Measurements from ENCODE around the gene ARID1B. TPM values are rescaled to one million over a fixed set of nuclear protein-coding genes. Genes with fewer than 3 reads are reported as not detected.

ARID1B gene
- total RNA-seq, 1 experiment from 2014 or later = 35.6 TPM

DNA sequence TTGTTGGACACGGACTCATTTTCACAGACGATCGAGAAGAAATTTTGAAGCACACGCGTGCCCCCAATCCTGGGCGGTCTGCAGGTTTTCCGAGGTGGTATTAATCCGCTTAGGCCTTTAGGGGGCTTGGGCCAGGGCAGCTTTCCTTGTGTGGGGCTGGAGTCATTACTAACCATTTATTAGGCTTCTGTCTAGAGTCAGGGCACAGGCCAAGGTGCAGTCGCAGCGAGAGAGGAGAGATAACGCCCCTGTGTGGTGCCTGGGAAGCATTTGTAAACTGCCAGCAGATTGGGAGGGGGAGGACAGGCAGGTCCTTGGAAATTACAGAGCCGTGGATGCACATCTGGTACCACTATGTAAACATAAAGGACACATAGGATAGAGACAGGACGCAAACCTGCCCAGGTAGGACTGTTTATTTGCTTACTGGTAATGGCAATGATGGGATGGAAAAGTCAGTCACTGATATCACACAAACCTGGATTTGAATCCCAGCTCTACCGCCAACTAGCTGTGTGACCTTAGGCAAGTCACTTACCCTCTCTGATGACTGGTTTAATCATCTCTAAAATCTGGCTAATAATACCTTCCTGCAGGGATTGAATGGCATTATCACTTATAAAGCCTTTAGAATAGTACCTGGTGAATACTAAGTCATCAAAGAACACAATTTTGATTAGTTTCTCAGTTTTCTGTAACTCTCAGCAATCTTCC, 469.8 kb downstream of the ARID1B start:
- Histone ChIP-seq H3K4me2 (ENCODE audit: low read length) (no peak overlapping the region), H3K9me3 (ENCODE audit: control insufficient read depth in 1 of 2, insufficient read depth in 1 of 2, low read depth in 1 of 2, low read length in 2 of 2) (no peaks in the 10 kb centered on the region), H4K20me1 (ENCODE audit: insufficient read depth) (no peaks in the 10 kb centered on the region), H3K4me3 (replicated peaks in 1 of 2; ENCODE audit: low read depth in 1 of 2, low read length in 2 of 2) (no peak overlapping the region), H3K4me1 (ENCODE audit: control insufficient read depth in 1 of 2, insufficient read depth in 2 of 2, low read length in 2 of 2) (no peaks in the 10 kb centered on the region), H3K79me2 (ENCODE audit: insufficient read depth, low read length) (no peaks in the 10 kb centered on the region), H3K9me2 (ENCODE audit: insufficient read depth) (no peaks in the 10 kb centered on the region), H2AFZ (ENCODE audit: low read depth, low read length, poor library complexity, severe bottlenecking) (no peak overlapping the region), H3K36me3 (ENCODE audit: control insufficient read depth in 1 of 2, insufficient read depth in 2 of 2, low read length in 2 of 2) (no peaks in the 10 kb centered on the region), H3K27ac (ENCODE audit: low read depth, low read length) (no peak overlapping the region), H3K27me3 (ENCODE audit: insufficient read depth, low read length) (no peaks in the 10 kb centered on the region), H3K9ac (ENCODE audit: low read length) (no peak overlapping the region)
- TF ChIP-seq POLR2A (IDR thresholded peaks at IDR 0.05; ENCODE audit: borderline replicate concordance, extremely low read depth, insufficient read depth, insufficient read length) = no peak
- TF ChIP-seq, protein P1, sequence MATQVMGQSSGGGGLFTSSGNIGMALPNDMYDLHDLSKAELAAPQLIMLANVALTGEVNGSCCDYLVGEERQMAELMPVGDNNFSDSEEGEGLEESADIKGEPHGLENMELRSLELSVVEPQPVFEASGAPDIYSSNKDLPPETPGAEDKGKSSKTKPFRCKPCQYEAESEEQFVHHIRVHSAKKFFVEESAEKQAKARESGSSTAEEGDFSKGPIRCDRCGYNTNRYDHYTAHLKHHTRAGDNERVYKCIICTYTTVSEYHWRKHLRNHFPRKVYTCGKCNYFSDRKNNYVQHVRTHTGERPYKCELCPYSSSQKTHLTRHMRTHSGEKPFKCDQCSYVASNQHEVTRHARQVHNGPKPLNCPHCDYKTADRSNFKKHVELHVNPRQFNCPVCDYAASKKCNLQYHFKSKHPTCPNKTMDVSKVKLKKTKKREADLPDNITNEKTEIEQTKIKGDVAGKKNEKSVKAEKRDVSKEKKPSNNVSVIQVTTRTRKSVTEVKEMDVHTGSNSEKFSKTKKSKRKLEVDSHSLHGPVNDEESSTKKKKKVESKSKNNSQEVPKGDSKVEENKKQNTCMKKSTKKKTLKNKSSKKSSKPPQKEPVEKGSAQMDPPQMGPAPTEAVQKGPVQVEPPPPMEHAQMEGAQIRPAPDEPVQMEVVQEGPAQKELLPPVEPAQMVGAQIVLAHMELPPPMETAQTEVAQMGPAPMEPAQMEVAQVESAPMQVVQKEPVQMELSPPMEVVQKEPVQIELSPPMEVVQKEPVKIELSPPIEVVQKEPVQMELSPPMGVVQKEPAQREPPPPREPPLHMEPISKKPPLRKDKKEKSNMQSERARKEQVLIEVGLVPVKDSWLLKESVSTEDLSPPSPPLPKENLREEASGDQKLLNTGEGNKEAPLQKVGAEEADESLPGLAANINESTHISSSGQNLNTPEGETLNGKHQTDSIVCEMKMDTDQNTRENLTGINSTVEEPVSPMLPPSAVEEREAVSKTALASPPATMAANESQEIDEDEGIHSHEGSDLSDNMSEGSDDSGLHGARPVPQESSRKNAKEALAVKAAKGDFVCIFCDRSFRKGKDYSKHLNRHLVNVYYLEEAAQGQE (IDR thresholded peaks at IDR 0.05; ENCODE audit: low read depth) = no peak
- TF ChIP-seq SRF (IDR thresholded peaks at IDR 0.05; ENCODE audit: low read depth) = no peak
- TF ChIP-seq TCF7L2 (IDR thresholded peaks at IDR 0.05; ENCODE audit: borderline replicate concordance, extremely low read depth, insufficient read depth, insufficient read length) = no peak
- TF ChIP-seq SIN3A (IDR thresholded peaks at IDR 0.05; ENCODE audit: low read depth) = no peak
- TF ChIP-seq, protein P2, sequence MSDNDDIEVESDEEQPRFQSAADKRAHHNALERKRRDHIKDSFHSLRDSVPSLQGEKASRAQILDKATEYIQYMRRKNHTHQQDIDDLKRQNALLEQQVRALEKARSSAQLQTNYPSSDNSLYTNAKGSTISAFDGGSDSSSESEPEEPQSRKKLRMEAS (IDR thresholded peaks at IDR 0.05) = no peak
- TF ChIP-seq CEBPB (IDR thresholded peaks at IDR 0.05; ENCODE audit: low read depth) = no peak
- TF ChIP-seq, protein P3, sequence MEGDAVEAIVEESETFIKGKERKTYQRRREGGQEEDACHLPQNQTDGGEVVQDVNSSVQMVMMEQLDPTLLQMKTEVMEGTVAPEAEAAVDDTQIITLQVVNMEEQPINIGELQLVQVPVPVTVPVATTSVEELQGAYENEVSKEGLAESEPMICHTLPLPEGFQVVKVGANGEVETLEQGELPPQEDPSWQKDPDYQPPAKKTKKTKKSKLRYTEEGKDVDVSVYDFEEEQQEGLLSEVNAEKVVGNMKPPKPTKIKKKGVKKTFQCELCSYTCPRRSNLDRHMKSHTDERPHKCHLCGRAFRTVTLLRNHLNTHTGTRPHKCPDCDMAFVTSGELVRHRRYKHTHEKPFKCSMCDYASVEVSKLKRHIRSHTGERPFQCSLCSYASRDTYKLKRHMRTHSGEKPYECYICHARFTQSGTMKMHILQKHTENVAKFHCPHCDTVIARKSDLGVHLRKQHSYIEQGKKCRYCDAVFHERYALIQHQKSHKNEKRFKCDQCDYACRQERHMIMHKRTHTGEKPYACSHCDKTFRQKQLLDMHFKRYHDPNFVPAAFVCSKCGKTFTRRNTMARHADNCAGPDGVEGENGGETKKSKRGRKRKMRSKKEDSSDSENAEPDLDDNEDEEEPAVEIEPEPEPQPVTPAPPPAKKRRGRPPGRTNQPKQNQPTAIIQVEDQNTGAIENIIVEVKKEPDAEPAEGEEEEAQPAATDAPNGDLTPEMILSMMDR (IDR thresholded peaks at IDR 0.05 in 2 of 3, conservative IDR thresholded peaks at IDR 0.05 in 1 of 3; ENCODE audit: borderline replicate concordance in 1 of 3, insufficient read depth in 1 of 3, low read depth in 2 of 3, low read length in 2 of 3) = no peak
- TF ChIP-seq EZH2phosphoT487 (IDR thresholded peaks at IDR 0.05; ENCODE audit: borderline replicate concordance) = no peak
- TF ChIP-seq EZH2 (IDR thresholded peaks at IDR 0.05) = no peak
- no peak for TF ChIP-seq YY1 (IDR thresholded peaks at IDR 0.05; ENCODE audit: extremely low read depth, insufficient replicate concordance, low read depth, low read length)
- TF ChIP-seq, protein P4, sequence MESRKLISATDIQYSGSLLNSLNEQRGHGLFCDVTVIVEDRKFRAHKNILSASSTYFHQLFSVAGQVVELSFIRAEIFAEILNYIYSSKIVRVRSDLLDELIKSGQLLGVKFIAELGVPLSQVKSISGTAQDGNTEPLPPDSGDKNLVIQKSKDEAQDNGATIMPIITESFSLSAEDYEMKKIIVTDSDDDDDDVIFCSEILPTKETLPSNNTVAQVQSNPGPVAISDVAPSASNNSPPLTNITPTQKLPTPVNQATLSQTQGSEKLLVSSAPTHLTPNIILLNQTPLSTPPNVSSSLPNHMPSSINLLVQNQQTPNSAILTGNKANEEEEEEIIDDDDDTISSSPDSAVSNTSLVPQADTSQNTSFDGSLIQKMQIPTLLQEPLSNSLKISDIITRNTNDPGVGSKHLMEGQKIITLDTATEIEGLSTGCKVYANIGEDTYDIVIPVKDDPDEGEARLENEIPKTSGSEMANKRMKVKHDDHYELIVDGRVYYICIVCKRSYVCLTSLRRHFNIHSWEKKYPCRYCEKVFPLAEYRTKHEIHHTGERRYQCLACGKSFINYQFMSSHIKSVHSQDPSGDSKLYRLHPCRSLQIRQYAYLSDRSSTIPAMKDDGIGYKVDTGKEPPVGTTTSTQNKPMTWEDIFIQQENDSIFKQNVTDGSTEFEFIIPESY (IDR thresholded peaks at IDR 0.05; ENCODE audit: extremely low read depth, insufficient replicate concordance, low read length) = no peak
- TF ChIP-seq JUND (IDR thresholded peaks at IDR 0.05) = no peak
- no peak for TF ChIP-seq EGR1 (IDR thresholded peaks at IDR 0.05; ENCODE audit: low read depth)
- TF ChIP-seq FOSL1 (IDR thresholded peaks at IDR 0.05; ENCODE audit: low read depth) = no peak
- TF ChIP-seq ELF1 (IDR thresholded peaks at IDR 0.05; ENCODE audit: borderline replicate concordance, low read depth) = no peak
- TF ChIP-seq CBX3 (IDR thresholded peaks at IDR 0.05; ENCODE audit: low read depth) = no peak
- TF ChIP-seq ZFX (IDR thresholded peaks at IDR 0.05) = no peak
- TF ChIP-seq RAD21 (IDR thresholded peaks at IDR 0.05; ENCODE audit: low read depth) = no peak
- no peak for TF ChIP-seq POLR2AphosphoS5 (IDR thresholded peaks at IDR 0.05; ENCODE audit: low read depth, low read length)
- no peak for DNase-seq (ENCODE audit: low read depth, low spot score)
- ATAC-seq = no peak
- POLR2A ChIA-PET = no interaction called here
- RAD21 ChIA-PET (ENCODE audit: low non-redundant PET in 1 of 2, low total read pairs in 2 of 2, uncharacterized antibody in 2 of 2, unreplicated experiment in 2 of 2) = no interaction called here
- intact Hi-C loops (cut with micrococcal nuclease) = no loop called here
- BruUV-seq (replicated peaks) = no TSS peak
- CTCF ChIA-PET = no interaction called here
